Natural killer cell (primary cell): ENCODE measurements around the gene CCDC187. TPM values are rescaled to one million over a fixed set of nuclear protein-coding genes. Genes with fewer than 3 reads are reported as not detected.

Source experiments
- ATAC-seq, 3 donors: fragments of 150-1000 bp in 2 of 3; fragments of 200-7000 bp in 1 of 3; cut with Tn5 transposase; 1 replicate in 1 of 3; 2 replicates in 2 of 3; pipeline ENCODE4 v1.10.0; 2021; ENCODE audit warnings: mild to moderate bottlenecking in 2 of 3, moderate library complexity in 2 of 3
- DNase-seq, 2 donors: peaks; one replicate each; pipeline versions ENCODE4 v3.0.0 to v3.0.0-alpha.2; 2013 to 2021; ENCODE audit warnings: mixed read lengths in 1 of 2
- H3K27ac ChIP-seq: one replicate; pipeline ENCODE4 v1.5.1; 2013; ENCODE audit warnings: mild to moderate bottlenecking, low read length
- H3K27me3 ChIP-seq: one replicate; pipeline ENCODE4 v1.6.1; 2013; ENCODE audit warnings: low read length; ENCODE audit not compliant: control insufficient read depth, insufficient read depth
- H3K36me3 ChIP-seq: one replicate; pipeline ENCODE4 v1.6.1; 2013; ENCODE audit warnings: low read length; ENCODE audit not compliant: control insufficient read depth, insufficient read depth
- H3K4me1 ChIP-seq: one replicate; pipeline ENCODE4 v1.6.1; 2013; ENCODE audit warnings: low read length; ENCODE audit not compliant: control insufficient read depth, insufficient read depth
- H3K4me3 ChIP-seq: one replicate; pipeline ENCODE4 v1.5.1; 2013; ENCODE audit warnings: low read length
- H3K9me3 ChIP-seq: one replicate; pipeline ENCODE4 v1.6.1; 2013; ENCODE audit warnings: low read length; ENCODE audit not compliant: control insufficient read depth, insufficient read depth
- H3K27ac Mint-ChIP-seq, 2 donors: one replicate each; pipeline ENCODE4 v1.8.0; 2022; ENCODE audit warnings: mild to moderate bottlenecking in 2 of 2, mixed read lengths in 2 of 2, moderate library complexity in 1 of 2
- H3K27me3 Mint-ChIP-seq, 2 donors: one replicate each; pipeline ENCODE4 v1.8.0; 2022; ENCODE audit warnings: low read depth in 2 of 2, mixed read lengths in 2 of 2
- H3K36me3 Mint-ChIP-seq: one replicate; pipeline ENCODE4 v1.8.0; 2022; ENCODE audit warnings: mixed read lengths
- H3K4me1 Mint-ChIP-seq, 2 donors: one replicate each; pipeline ENCODE4 v1.8.0; 2022; ENCODE audit warnings: mixed read lengths in 2 of 2
- H3K4me3 Mint-ChIP-seq: one replicate; pipeline ENCODE4 v1.8.0; 2022; ENCODE audit warnings: mild to moderate bottlenecking, moderate library complexity, mixed read lengths
- H3K9me3 Mint-ChIP-seq, 2 donors: one replicate each; pipeline ENCODE4 v1.8.0; 2022; ENCODE audit warnings: mixed read lengths in 2 of 2
- CTCF ChIP-seq: fragments of 200-600 bp; IDR thresholded peaks from one replicate; pipeline ENCODE4 v1.8.0; 2022; ENCODE audit warnings: antibody characterized with exemption
- WGBS: methylation state at CpG from one replicate; pipeline ENCODE4 v1.1.7; 2013; ENCODE audit warnings: missing lambda C conversion rate; ENCODE audit not compliant: insufficient coverage; 5-methylcytosine and 5-hydroxymethylcytosine counted together
- intact Hi-C: fragments of 100-400 bp; cut with micrococcal nuclease; formaldehyde crosslinking; loops from one replicate; pipeline ENCODE4 v1.14.2; 2022
- total RNA-seq, 4 donors: library from RNA; stranded (reverse); fragments of 120-200 nt in 1 of 4; gene quantifications; one replicate each; pipeline versions ENCODE4 v1.2.3 to v1.2.4, GENCODE V29; 2013 to 2022

CCDC187 gene
- total RNA-seq, 3 donors from 2014 or later (not counting 1 experiment from before 2014, with no cell fraction given), result 0.18 TPM; not detected in 2

GRCh38 chr9:136326061-136326760, 22.3 kb upstream of the CCDC187 start:
- H3K36me3 ChIP-seq, result no peaks in the 10 kb centered on the region
- H3K27ac ChIP-seq, result no peak overlapping the region
- H3K36me3 Mint-ChIP-seq, result no peaks in the 10 kb centered on the region
- H3K27ac Mint-ChIP-seq, result no peak overlapping the region
- no peaks in the 10 kb centered on the region for H3K9me3 ChIP-seq
- H3K4me3 Mint-ChIP-seq, result no peak overlapping the region
- H3K4me1 Mint-ChIP-seq, result no peaks in the 10 kb centered on the region
- no peaks in the 10 kb centered on the region for H3K9me3 Mint-ChIP-seq
- peaks cover 0 to 3% of the 10 kb centered on the region in 2 donors for H3K27me3 Mint-ChIP-seq
- TF ChIP-seq CTCF, result no peak
- peaks cover 6% of the 10 kb centered on the region for H3K27me3 ChIP-seq
- H3K4me3 ChIP-seq, result no peak overlapping the region
- no peak for ATAC-seq
- intact Hi-C loops, result no loop called here
- WGBS, result 21% methylated on average over 28 of the region's 28 CpGs
- no peak for DNase-seq
- H3K4me1 ChIP-seq, result peaks cover 20% of the 10 kb centered on the region

- H3K27me3 Mint-ChIP-seq, result peaks cover 0 to 3% of the 10 kb centered on the region in 2 donors
- peaks cover 6% of the 10 kb centered on the region for H3K27me3 ChIP-seq
These were observed 21.5 kb upstream of the CCDC187 start for GRCh38 chr9:136325358-136325757.

GRCh38 chr9:136324501-136325300, 20.8 kb upstream of the CCDC187 start:
- H3K9me3 Mint-ChIP-seq, result no peaks in the 10 kb centered on the region
- Histone ChIP-seq H3K4me1 (peaks cover 20% of the 10 kb centered on the region), H3K9me3 (no peaks in the 10 kb centered on the region), H3K27ac (no peak overlapping the region), H3K4me3 (no peak overlapping the region), H3K36me3 (no peaks in the 10 kb centered on the region), H3K27me3 (peaks cover 6% of the 10 kb centered on the region)
- H3K27ac Mint-ChIP-seq, result no peak overlapping the region
- intact Hi-C loops, result no loop called here
- DNase-seq (no peak), ATAC-seq (no peak)
- H3K27me3 Mint-ChIP-seq, result peaks cover 0 to 3% of the 10 kb centered on the region in 2 donors
- no peaks in the 10 kb centered on the region for H3K4me1 Mint-ChIP-seq
- H3K36me3 Mint-ChIP-seq, result no peaks in the 10 kb centered on the region
- H3K4me3 Mint-ChIP-seq, result no peak overlapping the region
- 76% methylated on average over 24 of the region's 24 CpGs for WGBS
- TF ChIP-seq CTCF, result no peak

More at GRCh38 chr9:136325358-136325757, 21.5 kb upstream of the CCDC187 start:
- intact Hi-C loops, result no loop called here
- DNase-seq, result no peak
- Mint-ChIP-seq H3K4me1 (no peaks in the 10 kb centered on the region), H3K36me3 (no peaks in the 10 kb centered on the region), H3K9me3 (no peaks in the 10 kb centered on the region), H3K27ac (no peak overlapping the region), H3K4me3 (no peak overlapping the region)
- Histone ChIP-seq H3K4me1 (peaks cover 20% of the 10 kb centered on the region), H3K27ac (no peak overlapping the region), H3K4me3 (no peak overlapping the region), H3K36me3 (no peaks in the 10 kb centered on the region), H3K9me3 (no peaks in the 10 kb centered on the region)
- TF ChIP-seq CTCF, result no peak
- no peak for ATAC-seq
- 93% methylated on average over 13 of the region's 13 CpGs for WGBS
